HG03175 (cell line): ENCODE results near the gene GOLGA6D.
"Not testable (repeated sequence)": the region's sequence is repeated elsewhere in the genome, so short reads cannot be mapped to it uniquely, and the experiment has no call there.

Experiments used
- ATAC-seq: cut with Tn5 transposase; IDR thresholded peaks from one replicate; pipeline ENCODE4 v1.9.1; 2021; ENCODE audit warnings: mild to moderate bottlenecking, moderate library complexity; ENCODE audit not compliant: unreplicated experiment

GOLGA6D gene

GRCh38 chr15:75282572-75282971, at the start of gene GOLGA6D:
Gene GOLGA6D, plus strand, starts transcription at chr15:75282835. Its CDS starts 41 bp downstream, at chr15:75282876.
- not testable (repeated sequence) for ATAC-seq

GRCh38 chr15:75233504-75234190, 49.0 kb upstream of the GOLGA6D start:
- no peak for ATAC-seq

- no peak for ATAC-seq
Observed at GRCh38 chr15:75234191-75234810, 48.3 kb upstream of the GOLGA6D start.

- ATAC-seq, result no peak
Observed at GRCh38 chr15:75235051-75235673, 47.5 kb upstream of the GOLGA6D start.

- no peak for ATAC-seq
Observed at GRCh38 chr15:75235760-75236729, 46.6 kb upstream of the GOLGA6D start.

GRCh38 chr15:75237316-75237982, 45.2 kb upstream of the GOLGA6D start:
- no peak for ATAC-seq

GRCh38 chr15:75238150-75238549, 44.5 kb upstream of the GOLGA6D start:
- ATAC-seq, result no peak

GRCh38 chr15:75245741-75246140, 36.9 kb upstream of the GOLGA6D start:
- ATAC-seq, result not testable (repeated sequence)

GRCh38 chr15:75248991-75249390, 33.6 kb upstream of the GOLGA6D start:
- not testable (repeated sequence) for ATAC-seq

GRCh38 chr15:75249726-75250125, 32.9 kb upstream of the GOLGA6D start:
- no peak for ATAC-seq

GRCh38 chr15:75251343-75251742, 31.3 kb upstream of the GOLGA6D start:
- not testable (repeated sequence) for ATAC-seq

- ATAC-seq, result not testable (repeated sequence)
Observed at GRCh38 chr15:75252285-75252684, 30.4 kb upstream of the GOLGA6D start.

GRCh38 chr15:75258034-75258433, 24.6 kb upstream of the GOLGA6D start, which contains the start of gene GOLGA6C:
Gene GOLGA6C, plus strand, starts transcription at chr15:75258334. Its CDS starts 265 bp downstream, at chr15:75258599.
- ATAC-seq, result not testable (repeated sequence)

- not testable (repeated sequence) for ATAC-seq
Observed at GRCh38 chr15:75258620-75259343, 23.9 kb upstream of the GOLGA6D start.

- not testable (repeated sequence) for ATAC-seq
Observed at GRCh38 chr15:75259873-75260272, 22.8 kb upstream of the GOLGA6D start.

GRCh38 chr15:75273751-75274359, 8.8 kb upstream of the GOLGA6D start:
- not testable (repeated sequence) for ATAC-seq

GRCh38 chr15:75274509-75275107, 8.0 kb upstream of the GOLGA6D start:
- ATAC-seq, result not testable (repeated sequence)

GRCh38 chr15:75275617-75276016, 7.0 kb upstream of the GOLGA6D start:
- not testable (repeated sequence) for ATAC-seq

- ATAC-seq, result not testable (repeated sequence)
Observed at GRCh38 chr15:75278497-75278896, 4.1 kb upstream of the GOLGA6D start.
